Activated naive CD8-positive, alpha-beta T cell treated with anti-CD3 and anti-CD28 coated beads, Interleukin-2, amount 50 U/mL, for 24 hours (primary cell): ENCODE data around the gene SOX30.

ENCODE experiments used
- ATAC-seq: fragments of 150-1000 bp; cut with Tn5 transposase; one replicate; pipeline ENCODE4 v1.10.0; 2021
- DNase-seq: peaks from one replicate; pipeline ENCODE4 v3.0.0; 2021
- H3K27ac Mint-ChIP-seq: one replicate; pipeline ENCODE4 v1.8.0; 2021; ENCODE audit warnings: mild to moderate bottlenecking, mixed read lengths
- H3K27me3 Mint-ChIP-seq: one replicate; pipeline ENCODE4 v1.8.0; 2021; ENCODE audit warnings: mixed read lengths
- H3K36me3 Mint-ChIP-seq: one replicate; pipeline ENCODE4 v1.8.0; 2021; ENCODE audit warnings: low read depth, mixed read lengths
- H3K4me1 Mint-ChIP-seq: one replicate; pipeline ENCODE4 v1.8.0; 2021; ENCODE audit warnings: mixed read lengths
- H3K4me3 Mint-ChIP-seq: one replicate; pipeline ENCODE4 v1.8.0; 2021; ENCODE audit warnings: mild to moderate bottlenecking, moderate library complexity, mixed read lengths
- H3K9me3 Mint-ChIP-seq: one replicate; pipeline ENCODE4 v1.8.0; 2021; ENCODE audit warnings: mixed read lengths

Gene SOX30

GRCh38 chr5:157582731-157583620, 69.3 kb downstream of the SOX30 start:
- Mint-ChIP-seq H3K4me3 (no peak overlapping the region), H3K27me3 (no peaks in the 10 kb centered on the region), H3K36me3 (no peaks in the 10 kb centered on the region), H3K27ac (peak overlapping the region; percentile 74), H3K4me1 (peaks cover 47% of the 10 kb centered on the region), H3K9me3 (peaks cover 11% of the 10 kb centered on the region)
- DNase-seq (no peak), ATAC-seq (peak; percentile 83)

GRCh38 chr5:157581901-157582300, 70.3 kb downstream of the SOX30 start:
- Mint-ChIP-seq H3K27ac (peak overlapping the region; percentile 60), H3K9me3 (peaks cover 11% of the 10 kb centered on the region), H3K27me3 (peaks cover 7% of the 10 kb centered on the region), H3K4me1 (peaks cover 48% of the 10 kb centered on the region), H3K4me3 (no peak overlapping the region), H3K36me3 (no peaks in the 10 kb centered on the region)
- DNase-seq (no peak), ATAC-seq (no peak)

DNA sequence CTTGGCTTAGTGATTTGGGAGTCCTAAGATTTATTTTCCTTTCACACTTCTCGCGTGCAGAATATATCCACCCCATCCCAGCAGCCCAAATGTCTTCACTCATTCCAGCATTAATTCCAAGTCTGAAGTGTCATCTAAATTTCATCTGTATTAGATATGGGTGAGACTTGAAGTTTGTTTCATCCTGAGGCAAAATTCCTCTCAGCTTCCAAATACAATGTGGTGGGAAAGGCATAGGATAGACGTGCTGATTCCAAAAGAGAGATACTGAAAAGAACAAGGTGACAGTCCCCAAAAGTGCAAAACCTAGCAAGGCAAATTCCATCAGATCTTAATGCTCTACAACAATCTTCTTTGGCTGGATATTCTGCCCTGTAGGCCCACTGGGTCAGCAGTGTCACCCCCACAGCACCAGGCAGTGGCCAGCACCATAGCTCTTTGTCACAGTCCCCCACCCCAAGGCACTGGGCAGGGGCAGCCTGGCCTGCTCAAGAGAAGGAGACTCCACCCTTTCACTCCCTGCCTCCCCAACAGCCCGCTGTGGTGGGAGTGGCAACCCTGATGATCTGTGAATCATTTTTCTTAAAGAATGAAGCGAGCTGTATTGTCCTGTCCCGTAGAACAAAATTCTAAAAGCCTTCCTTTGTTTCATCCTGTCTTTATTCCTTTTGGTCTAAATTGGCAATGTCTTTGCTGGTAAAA, 74.0 kb downstream of the SOX30 start:
- DNase-seq (no peak), ATAC-seq (no peak)
- H3K36me3 Mint-ChIP-seq: peaks cover 2% of the 10 kb centered on the region
- no peaks in the 10 kb centered on the region for H3K9me3 Mint-ChIP-seq
- H3K27ac Mint-ChIP-seq: no peak overlapping the region
- no peak overlapping the region for H3K4me3 Mint-ChIP-seq
- peaks cover 30% of the 10 kb centered on the region for H3K27me3 Mint-ChIP-seq
- peaks cover 58% of the 10 kb centered on the region for H3K4me1 Mint-ChIP-seq

GRCh38 chr5:157576678-157577077, 75.6 kb downstream of the SOX30 start:
- H3K27me3 Mint-ChIP-seq: peaks cover 37% of the 10 kb centered on the region
- H3K36me3 Mint-ChIP-seq: peaks cover 2% of the 10 kb centered on the region
- H3K4me1 Mint-ChIP-seq: peaks cover 49% of the 10 kb centered on the region
- no peaks in the 10 kb centered on the region for H3K9me3 Mint-ChIP-seq
- DNase-seq: no peak
- ATAC-seq: no peak
- H3K4me3 Mint-ChIP-seq: peak overlapping the region; percentile 60
- H3K27ac Mint-ChIP-seq: no peak overlapping the region
